ENCODE data around the gene CPNE8.
"Not testable (repeated sequence)": the region's sequence is repeated elsewhere in the genome, so short reads cannot be mapped to it uniquely, and the experiment has no call there.

CPNE8 gene

GRCh38 chr12:38823314-38823713 is 82.1 kb downstream of the CPNE8 start:
- DNase-seq, result no peak

DNA sequence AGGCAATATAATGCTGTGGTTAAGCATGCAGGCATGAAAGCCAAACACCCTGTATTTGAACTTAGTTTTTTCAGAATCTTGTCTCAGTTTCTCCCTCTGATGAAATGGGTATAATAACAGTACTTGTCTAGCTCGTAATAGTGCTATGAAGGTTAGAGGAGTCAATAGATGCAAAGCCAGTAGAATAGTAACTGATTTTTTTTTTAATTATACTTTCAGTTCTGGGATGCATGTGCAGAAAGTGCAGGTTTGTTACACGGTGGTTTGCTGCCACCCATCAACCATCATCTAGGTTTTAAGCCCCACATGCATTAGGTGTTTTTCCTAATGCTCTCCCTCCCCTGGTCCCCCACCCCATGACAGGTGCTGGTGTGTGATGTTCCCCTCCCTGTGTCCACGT is 87.4 kb downstream of the CPNE8 start:
- no peak for DNase-seq

DNA sequence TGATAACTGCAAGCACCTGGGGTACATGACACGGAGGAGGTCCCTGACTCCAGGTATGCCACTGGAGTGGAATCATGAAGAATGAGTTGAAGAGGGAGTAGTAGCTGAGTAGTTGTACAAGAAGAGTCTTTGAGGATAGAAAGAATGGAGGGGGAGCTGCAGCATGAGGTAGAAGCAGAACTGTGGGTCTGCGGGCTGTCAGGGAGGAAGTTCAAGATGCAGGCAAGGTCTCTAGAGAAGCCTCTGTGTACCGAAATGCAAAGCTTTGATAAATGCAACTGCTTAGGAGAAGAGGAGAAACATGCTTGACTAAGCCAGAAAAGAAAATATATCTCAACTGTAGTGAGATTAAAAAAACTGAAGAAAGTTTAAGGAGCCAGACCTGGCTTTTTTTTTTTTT is 91.5 kb downstream of the CPNE8 start:
- DNase-seq, result no peak

DNA sequence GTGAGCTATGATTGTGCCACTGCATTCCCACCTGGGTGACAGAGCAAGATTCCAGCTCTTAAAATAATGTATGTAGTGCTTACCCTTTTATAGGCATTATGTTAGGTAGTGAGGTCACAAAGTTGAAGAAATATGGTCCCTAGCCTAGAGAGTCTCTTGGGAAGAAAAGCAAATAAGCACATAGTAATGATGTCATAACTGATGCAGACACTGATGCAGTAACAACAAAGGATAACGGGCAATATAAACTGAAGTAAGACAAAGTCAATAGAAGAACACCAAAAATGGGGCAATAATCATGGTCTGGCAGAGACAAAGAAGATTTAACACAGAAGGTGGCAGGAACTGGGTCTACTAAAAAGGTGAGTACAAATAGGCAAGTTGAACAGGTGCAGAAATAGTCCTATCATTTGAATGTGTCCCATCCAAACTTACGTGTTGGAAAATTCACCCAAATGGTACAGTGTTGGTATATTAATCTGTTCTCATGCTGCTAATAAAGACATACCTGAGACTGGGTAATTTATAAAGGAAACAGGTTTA is 93.5 kb downstream of the CPNE8 start:
- DNase-seq, result no peak

DNA sequence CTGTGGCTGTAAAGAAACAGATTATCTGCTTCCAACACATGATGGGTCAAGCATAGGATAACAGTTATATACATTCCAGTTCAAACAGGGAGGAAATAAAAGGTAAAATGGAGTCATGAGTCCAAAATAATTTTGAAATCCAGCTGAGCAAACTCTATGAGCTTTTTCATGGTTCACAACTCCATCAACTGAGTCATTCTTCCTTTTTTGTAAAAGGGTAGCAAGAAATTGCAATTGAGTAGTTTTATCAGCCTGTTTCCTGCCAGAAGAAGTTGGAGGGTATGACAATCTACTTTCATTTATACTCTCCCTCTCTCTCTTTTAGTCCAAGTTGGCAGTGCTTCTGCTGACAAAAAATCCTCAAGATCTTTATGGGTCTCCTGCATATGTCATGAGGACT is 95.6 kb downstream of the CPNE8 start:
- no peak for DNase-seq

GRCh38 chr12:38788106-38788505 is 117.3 kb downstream of the CPNE8 start:
- DNase-seq, result no peak

GRCh38 chr12:38785381-38785780 is 120.0 kb downstream of the CPNE8 start:
- no peak for DNase-seq

DNA sequence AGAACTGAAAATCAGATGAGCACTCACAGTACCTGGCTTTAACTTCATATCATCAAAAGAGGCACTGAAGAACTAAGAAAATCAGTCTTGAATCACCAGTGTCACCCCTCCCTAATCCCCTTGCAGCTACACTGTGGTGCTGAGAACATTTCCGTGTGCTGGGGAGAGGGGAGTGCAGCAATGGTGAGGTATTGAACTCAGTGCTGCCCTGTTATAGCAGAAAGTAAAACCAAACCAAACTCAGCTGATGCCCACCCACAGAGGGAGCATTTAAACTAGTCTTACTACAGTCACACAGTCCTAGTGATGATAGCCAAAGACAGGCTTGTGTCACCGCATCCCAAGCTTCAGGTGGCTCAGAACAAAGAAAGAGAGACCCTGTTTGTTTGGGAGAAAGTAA is 122.1 kb downstream of the CPNE8 start:
- no peak for DNase-seq

DNA sequence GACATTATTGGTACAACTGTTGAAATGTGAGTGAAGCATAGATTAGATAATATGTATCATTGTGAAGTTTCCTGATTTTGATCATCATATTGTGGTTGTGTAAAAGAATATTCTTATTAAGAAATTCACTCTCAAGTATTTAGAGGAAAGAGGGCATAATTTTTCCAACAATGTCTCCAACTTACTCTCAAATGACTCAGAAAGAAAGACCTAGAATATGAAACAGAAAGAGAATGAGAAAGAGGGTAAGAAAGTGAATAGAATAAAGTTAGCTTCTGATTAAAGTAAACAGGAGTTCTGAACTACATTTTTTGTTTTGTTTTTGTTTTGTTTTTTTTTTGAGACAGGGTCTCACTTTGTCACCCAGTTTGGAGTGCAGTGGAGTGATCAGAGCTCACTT is 123.0 kb downstream of the CPNE8 start:
- DNase-seq, result no peak

DNA sequence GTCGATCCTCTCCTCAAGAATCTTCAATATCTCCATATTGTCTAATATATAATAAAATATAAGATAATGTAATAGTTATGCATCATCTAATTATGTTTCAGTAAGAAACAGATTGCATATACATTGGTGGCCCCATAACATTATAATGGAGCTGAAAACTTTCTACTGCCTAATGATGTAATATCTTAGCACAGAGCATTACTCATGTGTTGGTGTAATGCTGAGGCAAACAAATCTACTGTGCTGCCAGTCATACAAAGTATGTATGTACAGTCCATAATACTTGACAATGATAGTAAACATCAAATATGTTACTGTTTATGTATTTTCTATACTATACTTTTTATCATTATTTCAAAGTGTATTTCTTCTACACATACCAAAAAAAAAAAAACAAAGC is 128.7 kb downstream of the CPNE8 start:
- no peak for DNase-seq

DNA sequence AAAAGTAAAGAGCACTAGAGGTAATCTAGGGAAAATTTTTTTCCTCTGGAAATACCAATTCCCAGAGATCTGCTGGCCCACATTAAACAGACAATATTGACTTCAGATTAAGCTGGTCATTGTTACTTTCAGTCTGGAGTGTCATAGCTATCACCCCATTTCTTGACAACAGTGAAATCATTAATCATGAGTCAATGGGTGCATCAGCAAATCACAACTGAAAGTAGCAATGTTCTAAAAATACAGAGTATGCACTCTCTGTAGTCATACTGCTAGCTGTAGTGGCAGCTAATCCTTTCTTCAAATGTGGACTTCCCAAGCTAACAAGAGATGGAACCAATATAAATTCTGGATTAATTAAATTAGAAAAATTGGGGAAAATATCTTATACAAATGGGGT is 129.9 kb downstream of the CPNE8 start:
- no peak for DNase-seq

- no peak for DNase-seq
These were observed 133.0 kb downstream of the CPNE8 start for GRCh38 chr12:38772437-38772836.

DNA sequence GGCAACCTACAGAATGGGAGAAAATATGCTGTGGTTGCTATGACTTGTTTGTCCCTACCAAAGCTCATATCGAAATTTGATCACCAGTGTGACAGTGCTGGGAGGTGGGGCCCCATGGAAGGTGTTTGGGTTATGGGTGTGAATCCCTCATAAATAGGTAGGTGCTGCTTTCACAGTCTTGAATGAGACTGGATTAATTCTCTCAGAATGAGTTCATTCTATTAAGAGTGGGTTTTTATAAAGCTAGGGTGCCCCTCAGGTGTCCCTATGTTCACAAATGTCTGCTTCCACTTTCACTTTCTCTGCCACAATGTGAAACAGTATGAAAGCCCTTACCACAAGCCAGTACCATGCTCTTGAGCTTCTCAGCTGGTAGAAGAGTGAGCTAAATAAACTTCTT is 133.5 kb downstream of the CPNE8 start:
- no peak for DNase-seq

DNA sequence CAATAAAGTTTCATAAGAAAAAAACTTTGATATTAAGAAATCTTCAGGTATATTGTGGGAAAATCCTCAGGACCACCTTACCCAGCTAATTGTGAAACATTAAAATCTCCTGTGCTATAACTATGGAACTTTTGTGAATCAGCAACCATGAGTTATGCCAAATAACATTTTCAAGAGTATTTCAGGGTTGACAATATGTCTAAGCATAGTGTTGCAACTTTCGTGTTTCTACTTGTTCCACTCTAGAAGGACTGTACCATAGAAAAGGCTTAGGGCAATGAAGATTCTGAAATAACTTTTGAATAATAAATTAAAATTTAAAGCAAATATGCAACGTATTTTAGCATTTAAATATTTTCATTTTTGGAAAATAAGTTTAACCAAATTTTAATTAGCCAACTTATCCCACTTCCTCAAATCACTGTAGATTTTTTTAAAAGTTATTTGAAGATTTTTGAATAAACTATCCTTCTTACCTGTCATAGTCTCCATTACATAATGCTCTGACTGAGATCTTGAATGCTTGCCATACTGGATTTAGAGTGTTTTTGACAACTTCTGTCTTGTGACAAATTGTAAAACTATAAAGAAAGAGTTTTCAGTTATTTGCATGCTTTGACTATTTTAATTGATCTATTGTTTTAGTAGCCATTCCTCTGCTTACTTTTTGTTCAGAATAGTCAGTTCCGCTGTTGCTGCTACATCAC is 143.6 kb downstream of the CPNE8 start:
- no peak for DNase-seq

DNA sequence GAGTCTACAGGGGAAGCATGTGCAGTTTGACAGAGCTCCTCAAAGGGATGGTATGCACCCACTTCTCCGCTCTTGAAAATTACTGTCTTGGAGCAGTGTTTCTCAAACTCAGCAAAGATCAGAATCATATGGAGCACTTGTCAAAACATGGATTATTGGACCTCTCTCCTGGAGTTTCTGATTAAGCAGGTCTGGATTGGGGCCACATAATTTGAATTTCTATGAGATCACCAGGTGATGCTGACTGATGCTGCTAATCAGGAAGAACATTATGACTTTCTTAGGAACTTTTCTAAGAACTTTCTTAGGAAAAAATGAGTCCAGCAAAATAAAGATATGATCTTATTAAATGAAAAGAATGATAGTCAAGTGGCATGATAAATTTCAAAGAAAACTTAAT is 144.3 kb downstream of the CPNE8 start:
- no peak for DNase-seq

DNA sequence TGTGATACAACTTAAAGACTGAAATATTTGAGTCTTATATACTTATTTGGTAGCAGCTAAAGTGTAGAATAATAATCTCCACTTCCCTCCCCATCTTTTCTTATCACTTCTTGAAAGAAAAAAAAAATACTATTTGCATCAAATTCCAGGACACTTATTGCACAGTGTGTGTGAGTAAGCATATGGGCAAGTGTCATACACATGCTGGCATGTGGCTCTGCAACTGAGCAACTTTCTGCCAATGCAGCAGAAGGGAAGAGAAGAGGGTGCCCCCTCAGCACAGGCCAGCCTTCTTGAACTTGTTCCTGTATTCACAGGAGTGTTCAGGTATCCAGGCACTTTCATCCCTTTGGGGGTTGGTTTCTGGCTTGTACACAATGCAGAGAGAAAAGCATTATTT is 145.8 kb downstream of the CPNE8 start:
- no peak for DNase-seq

DNA sequence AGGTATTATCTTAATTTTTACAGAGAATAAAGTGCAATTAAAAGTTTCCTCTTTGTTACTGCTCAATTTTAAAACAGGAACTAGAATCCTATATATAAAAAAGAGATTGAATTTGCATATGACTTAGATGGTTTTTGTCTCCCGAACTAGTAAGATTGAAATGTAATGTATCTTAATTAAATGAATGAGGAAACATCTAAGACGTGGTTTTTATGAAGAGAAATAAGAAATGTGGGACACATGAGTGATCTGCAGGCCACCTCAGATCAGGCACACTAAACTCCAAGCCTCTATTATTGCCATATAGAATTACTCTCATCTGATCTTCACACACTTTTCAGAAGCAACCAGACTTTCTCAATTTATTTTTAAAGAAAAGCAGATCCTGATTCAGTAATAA is 158.6 kb downstream of the CPNE8 start:
- DNase-seq, result no peak

DNA sequence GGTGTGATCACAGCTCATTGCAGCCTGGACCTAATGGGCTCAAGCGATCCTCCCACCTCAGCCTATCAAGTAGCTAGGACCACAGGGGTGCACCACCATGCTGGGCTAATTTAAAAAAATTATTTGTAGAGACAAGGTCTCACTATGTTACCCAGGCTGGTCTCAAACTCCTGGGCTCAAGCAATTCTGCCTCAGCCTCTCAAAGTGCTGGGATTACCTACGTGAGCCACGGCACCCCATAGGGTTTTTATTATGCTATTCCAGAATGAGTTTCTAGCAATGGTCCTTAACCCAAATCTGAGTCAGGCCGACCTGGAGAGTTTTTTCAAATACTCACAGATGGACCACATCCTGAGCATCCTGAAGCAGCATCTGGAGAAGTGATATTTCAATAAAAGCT is 159.8 kb downstream of the CPNE8 start:
- DNase-seq, result no peak

GRCh38 chr12:38744041-38744440 is 161.3 kb downstream of the CPNE8 start:
- no peak for DNase-seq

DNA sequence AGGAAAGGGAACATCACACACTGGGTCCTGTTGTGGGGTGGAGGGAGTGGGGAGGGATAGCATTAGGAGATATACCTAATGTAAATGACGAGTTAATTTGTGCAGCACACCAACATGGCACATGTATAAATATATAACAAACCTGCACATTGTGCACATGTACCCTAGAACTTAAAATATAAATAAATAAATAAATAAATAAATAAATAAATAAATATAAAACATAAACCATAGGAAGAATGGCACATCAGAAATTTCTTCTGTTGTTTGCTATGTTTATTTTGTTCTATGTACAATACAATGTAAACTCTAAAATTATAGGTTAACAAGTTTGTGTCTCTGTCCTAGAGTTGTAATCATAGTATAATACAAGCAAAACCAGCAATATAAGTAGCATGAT is 162.9 kb downstream of the CPNE8 start:
- DNase-seq, result not testable (repeated sequence)

DNA sequence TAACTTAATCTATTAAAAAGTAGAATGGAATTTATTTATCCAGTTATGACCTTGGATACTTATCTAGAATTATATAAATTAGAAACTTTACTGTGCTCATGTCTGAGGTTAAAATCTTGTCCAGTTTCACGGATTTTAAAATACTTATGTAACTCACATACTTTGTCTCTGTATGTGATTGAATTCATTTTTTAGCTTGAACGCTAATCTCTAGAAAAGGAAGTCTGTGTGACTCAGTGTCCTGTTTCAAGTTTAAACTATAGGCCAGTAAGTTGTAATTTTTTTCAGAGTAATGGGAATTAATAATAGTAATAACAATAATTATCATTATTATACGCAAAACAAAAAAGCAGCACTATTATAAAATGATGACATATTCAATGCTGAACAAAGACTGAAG is 168.6 kb downstream of the CPNE8 start:
- no peak for DNase-seq

DNA sequence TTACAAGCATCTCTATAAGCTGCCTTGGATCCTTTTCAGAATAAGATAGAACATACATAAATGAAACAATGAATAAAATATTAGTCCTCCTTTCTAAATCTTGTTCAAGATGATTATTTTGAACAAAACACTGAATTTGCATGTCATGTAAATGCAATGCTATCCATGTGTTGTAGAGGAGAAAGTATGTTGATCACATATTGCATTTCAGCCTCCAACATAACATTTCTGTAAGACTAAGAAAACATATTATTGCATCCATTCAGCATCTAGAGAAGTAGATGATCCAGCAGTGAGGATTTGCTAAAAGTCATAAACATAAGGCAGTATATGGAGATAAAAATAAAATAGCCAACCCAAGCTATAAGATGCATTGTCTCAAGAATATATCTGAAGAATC is 172.6 kb downstream of the CPNE8 start:
- no peak for DNase-seq

- no peak for DNase-seq
These were observed 176.5 kb downstream of the CPNE8 start for GRCh38 chr12:38728894-38729293.

- no peak for DNase-seq
These were observed 183.7 kb downstream of the CPNE8 start for GRCh38 chr12:38721611-38722252.

DNA sequence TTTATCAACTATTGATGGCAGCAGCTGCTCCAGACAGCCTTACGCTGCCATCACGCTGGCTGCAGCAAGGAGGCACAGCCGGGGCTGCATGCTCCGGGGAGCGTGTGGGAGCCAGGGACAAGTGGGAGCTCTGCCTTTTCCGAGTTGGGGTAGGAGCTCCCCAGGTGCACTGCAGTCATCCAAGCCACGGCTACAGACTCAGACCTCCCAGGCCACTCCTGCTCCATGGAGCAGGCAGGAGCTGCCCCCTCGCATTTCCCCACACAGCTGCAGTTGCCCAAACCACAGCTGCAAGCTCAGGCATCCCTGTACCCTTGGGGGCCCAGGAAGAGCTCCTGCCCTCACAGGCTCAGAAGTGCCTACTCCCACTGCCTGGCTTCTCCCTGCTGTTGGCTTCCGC is 184.7 kb downstream of the CPNE8 start:
- DNase-seq, result no peak

Data from T-helper 9 cell (primary cell).